ENCODE measurements around the gene ARHGDIB. TPM values are rescaled to one million over a fixed set of nuclear protein-coding genes. Genes with fewer than 3 reads are reported as not detected.

The ARHGDIB gene
- total RNA-seq, 1 experiment from 2014 or later, result 4.3 TPM

DNA sequence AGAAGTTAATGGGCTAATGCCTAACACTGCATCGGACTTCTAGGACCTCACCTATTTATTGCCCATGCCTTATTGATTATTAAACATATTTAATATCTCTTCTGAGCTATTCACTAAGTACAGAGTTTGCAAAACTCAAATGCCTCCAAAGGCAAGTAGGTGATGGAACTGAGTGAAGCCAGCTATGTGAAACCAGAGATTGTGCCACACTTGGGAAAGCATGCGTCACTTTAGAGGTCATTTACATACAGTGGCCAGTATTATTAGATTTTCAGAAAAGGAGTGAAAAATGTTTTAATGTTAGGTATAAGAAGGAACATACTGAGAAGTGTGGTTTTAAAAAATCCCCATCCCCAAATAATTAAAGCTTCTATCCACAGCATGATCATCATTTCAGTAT, 39.2 kb upstream of the ARHGDIB start:
- no peaks in the 10 kb centered on the region for H3K9me2 ChIP-seq (ENCODE audit: insufficient read depth)
- no peak overlapping the region for H3K4me2 ChIP-seq (ENCODE audit: low read length)
- H3K4me1 ChIP-seq (ENCODE audit: control insufficient read depth in 1 of 2, insufficient read depth in 2 of 2, low read length in 2 of 2), result no peaks in the 10 kb centered on the region
- H3K79me2 ChIP-seq (ENCODE audit: insufficient read depth, low read length), result no peaks in the 10 kb centered on the region
- H3K9ac ChIP-seq (ENCODE audit: low read length), result no peak overlapping the region
- ChIA-PET RAD21 (ENCODE audit: low non-redundant PET in 1 of 2, low total read pairs in 2 of 2, uncharacterized antibody in 2 of 2, unreplicated experiment in 2 of 2) (no interaction called here), CTCF (no interaction called here), POLR2A (interaction anchor here (1.7 kb wide), 1 partner anchor 197 kb away, joined by 4 read pairs; the partner anchor contains the start of genes C12orf60 and WBP11)
- H3K27ac ChIP-seq (ENCODE audit: low read depth, low read length), result no peak overlapping the region
- H2AFZ ChIP-seq (ENCODE audit: low read depth, low read length, poor library complexity, severe bottlenecking), result no peak overlapping the region
- BruUV-seq (replicated peaks), result no TSS peak
- intact Hi-C loops (cut with micrococcal nuclease), result no loop called here
- H3K27me3 ChIP-seq (ENCODE audit: insufficient read depth, low read length), result peaks cover 54% of the 10 kb centered on the region
- H3K36me3 ChIP-seq (ENCODE audit: control insufficient read depth in 1 of 2, insufficient read depth in 2 of 2, low read length in 2 of 2), result no peaks in the 10 kb centered on the region
- no peak for DNase-seq (ENCODE audit: low read depth, low spot score)
- TF ChIP-seq RAD21 (IDR thresholded peaks at IDR 0.05; ENCODE audit: low read depth), result no peak
- TF ChIP-seq, protein P1, sequence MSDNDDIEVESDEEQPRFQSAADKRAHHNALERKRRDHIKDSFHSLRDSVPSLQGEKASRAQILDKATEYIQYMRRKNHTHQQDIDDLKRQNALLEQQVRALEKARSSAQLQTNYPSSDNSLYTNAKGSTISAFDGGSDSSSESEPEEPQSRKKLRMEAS (IDR thresholded peaks at IDR 0.05), result no peak
- no peak for TF ChIP-seq TCF7L2 (IDR thresholded peaks at IDR 0.05; ENCODE audit: borderline replicate concordance, extremely low read depth, insufficient read depth, insufficient read length)
- H3K4me3 ChIP-seq (replicated peaks in 1 of 2; ENCODE audit: low read depth in 1 of 2, low read length in 2 of 2), result no peak overlapping the region
- no peaks in the 10 kb centered on the region for H4K20me1 ChIP-seq (ENCODE audit: insufficient read depth)
- no peak for ATAC-seq
- no peaks in the 10 kb centered on the region for H3K9me3 ChIP-seq (ENCODE audit: control insufficient read depth in 1 of 2, insufficient read depth in 1 of 2, low read depth in 1 of 2, low read length in 2 of 2)

DNA sequence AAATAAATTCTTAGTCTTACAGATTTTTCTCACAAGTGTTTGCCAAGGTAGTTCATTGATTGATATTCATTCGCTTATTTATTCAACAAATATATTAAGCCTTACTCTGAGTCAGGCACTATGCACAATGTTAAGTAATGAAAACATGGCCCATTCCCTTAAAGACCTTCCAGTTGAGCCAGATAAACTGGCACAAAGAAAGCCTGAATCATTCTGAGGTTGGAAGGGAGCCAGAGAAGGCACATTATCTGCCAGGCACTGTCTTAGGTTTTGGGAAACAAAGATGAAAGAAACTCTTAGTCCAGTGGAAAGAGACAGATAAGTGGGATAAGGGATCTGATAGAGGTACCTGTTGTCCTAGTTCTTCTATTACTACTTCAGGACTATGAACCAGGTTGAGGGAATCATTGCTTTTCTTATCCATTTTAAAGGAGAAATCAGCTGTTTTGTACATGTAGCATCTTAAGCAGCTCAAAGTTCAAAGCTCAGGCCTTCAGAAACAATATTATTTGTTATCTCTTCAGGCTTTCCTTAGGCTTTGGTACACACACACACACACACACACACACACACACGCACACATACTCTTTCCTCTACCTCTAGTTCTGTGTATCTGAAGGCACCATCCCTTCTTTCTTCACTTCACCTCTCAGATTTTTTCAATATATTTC, 38.4 kb upstream of the ARHGDIB start:
- H3K9ac ChIP-seq (ENCODE audit: low read length), result no peak overlapping the region
- no peaks in the 10 kb centered on the region for H3K4me1 ChIP-seq (ENCODE audit: control insufficient read depth in 1 of 2, insufficient read depth in 2 of 2, low read length in 2 of 2)
- H4K20me1 ChIP-seq (ENCODE audit: insufficient read depth), result no peaks in the 10 kb centered on the region
- no peaks in the 10 kb centered on the region for H3K36me3 ChIP-seq (ENCODE audit: control insufficient read depth in 1 of 2, insufficient read depth in 2 of 2, low read length in 2 of 2)
- no peaks in the 10 kb centered on the region for H3K9me2 ChIP-seq (ENCODE audit: insufficient read depth)
- H3K27me3 ChIP-seq (ENCODE audit: insufficient read depth, low read length), result peaks cover 47% of the 10 kb centered on the region
- ChIA-PET RAD21 (ENCODE audit: low non-redundant PET in 1 of 2, low total read pairs in 2 of 2, uncharacterized antibody in 2 of 2, unreplicated experiment in 2 of 2) (no interaction called here), CTCF (interaction anchor here (0.6 kb wide), 1 partner anchor 528 kb away, joined by 4 read pairs; no protein-coding TSS in a partner anchor), POLR2A (interaction anchor here (1.7 kb wide), 1 partner anchor 196 kb away, joined by 4 read pairs; the partner anchor contains the start of genes C12orf60 and WBP11)
- no peak overlapping the region for H2AFZ ChIP-seq (ENCODE audit: low read depth, low read length, poor library complexity, severe bottlenecking)
- BruUV-seq (replicated peaks), result no TSS peak
- H3K79me2 ChIP-seq (ENCODE audit: insufficient read depth, low read length), result no peaks in the 10 kb centered on the region
- H3K4me3 ChIP-seq (replicated peaks in 1 of 2; ENCODE audit: low read depth in 1 of 2, low read length in 2 of 2), result no peak overlapping the region
- H3K9me3 ChIP-seq (ENCODE audit: control insufficient read depth in 1 of 2, insufficient read depth in 1 of 2, low read depth in 1 of 2, low read length in 2 of 2), result no peaks in the 10 kb centered on the region
- no peak for DNase-seq (ENCODE audit: low read depth, low spot score)
- no peak overlapping the region for H3K27ac ChIP-seq (ENCODE audit: low read depth, low read length)
- no peak for ATAC-seq
- no peak overlapping the region for H3K4me2 ChIP-seq (ENCODE audit: low read length)
- intact Hi-C loops (cut with micrococcal nuclease), result loop anchor here (10.0 kb wide), 1 partner anchor 815 kb away; no protein-coding TSS in a partner anchor
- TF ChIP-seq, protein P2, sequence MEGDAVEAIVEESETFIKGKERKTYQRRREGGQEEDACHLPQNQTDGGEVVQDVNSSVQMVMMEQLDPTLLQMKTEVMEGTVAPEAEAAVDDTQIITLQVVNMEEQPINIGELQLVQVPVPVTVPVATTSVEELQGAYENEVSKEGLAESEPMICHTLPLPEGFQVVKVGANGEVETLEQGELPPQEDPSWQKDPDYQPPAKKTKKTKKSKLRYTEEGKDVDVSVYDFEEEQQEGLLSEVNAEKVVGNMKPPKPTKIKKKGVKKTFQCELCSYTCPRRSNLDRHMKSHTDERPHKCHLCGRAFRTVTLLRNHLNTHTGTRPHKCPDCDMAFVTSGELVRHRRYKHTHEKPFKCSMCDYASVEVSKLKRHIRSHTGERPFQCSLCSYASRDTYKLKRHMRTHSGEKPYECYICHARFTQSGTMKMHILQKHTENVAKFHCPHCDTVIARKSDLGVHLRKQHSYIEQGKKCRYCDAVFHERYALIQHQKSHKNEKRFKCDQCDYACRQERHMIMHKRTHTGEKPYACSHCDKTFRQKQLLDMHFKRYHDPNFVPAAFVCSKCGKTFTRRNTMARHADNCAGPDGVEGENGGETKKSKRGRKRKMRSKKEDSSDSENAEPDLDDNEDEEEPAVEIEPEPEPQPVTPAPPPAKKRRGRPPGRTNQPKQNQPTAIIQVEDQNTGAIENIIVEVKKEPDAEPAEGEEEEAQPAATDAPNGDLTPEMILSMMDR (IDR thresholded peaks at IDR 0.05 in 2 of 3, conservative IDR thresholded peaks at IDR 0.05 in 1 of 3; ENCODE audit: borderline replicate concordance in 1 of 3, insufficient read depth in 1 of 3, low read depth in 2 of 3, low read length in 2 of 3), result no peak
- TF ChIP-seq EZH2 (IDR thresholded peaks at IDR 0.05), result no peak
- no peak for TF ChIP-seq EGR1 (IDR thresholded peaks at IDR 0.05; ENCODE audit: low read depth)
- TF ChIP-seq, protein P3, sequence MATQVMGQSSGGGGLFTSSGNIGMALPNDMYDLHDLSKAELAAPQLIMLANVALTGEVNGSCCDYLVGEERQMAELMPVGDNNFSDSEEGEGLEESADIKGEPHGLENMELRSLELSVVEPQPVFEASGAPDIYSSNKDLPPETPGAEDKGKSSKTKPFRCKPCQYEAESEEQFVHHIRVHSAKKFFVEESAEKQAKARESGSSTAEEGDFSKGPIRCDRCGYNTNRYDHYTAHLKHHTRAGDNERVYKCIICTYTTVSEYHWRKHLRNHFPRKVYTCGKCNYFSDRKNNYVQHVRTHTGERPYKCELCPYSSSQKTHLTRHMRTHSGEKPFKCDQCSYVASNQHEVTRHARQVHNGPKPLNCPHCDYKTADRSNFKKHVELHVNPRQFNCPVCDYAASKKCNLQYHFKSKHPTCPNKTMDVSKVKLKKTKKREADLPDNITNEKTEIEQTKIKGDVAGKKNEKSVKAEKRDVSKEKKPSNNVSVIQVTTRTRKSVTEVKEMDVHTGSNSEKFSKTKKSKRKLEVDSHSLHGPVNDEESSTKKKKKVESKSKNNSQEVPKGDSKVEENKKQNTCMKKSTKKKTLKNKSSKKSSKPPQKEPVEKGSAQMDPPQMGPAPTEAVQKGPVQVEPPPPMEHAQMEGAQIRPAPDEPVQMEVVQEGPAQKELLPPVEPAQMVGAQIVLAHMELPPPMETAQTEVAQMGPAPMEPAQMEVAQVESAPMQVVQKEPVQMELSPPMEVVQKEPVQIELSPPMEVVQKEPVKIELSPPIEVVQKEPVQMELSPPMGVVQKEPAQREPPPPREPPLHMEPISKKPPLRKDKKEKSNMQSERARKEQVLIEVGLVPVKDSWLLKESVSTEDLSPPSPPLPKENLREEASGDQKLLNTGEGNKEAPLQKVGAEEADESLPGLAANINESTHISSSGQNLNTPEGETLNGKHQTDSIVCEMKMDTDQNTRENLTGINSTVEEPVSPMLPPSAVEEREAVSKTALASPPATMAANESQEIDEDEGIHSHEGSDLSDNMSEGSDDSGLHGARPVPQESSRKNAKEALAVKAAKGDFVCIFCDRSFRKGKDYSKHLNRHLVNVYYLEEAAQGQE (IDR thresholded peaks at IDR 0.05; ENCODE audit: low read depth), result no peak
- TF ChIP-seq, protein P4, sequence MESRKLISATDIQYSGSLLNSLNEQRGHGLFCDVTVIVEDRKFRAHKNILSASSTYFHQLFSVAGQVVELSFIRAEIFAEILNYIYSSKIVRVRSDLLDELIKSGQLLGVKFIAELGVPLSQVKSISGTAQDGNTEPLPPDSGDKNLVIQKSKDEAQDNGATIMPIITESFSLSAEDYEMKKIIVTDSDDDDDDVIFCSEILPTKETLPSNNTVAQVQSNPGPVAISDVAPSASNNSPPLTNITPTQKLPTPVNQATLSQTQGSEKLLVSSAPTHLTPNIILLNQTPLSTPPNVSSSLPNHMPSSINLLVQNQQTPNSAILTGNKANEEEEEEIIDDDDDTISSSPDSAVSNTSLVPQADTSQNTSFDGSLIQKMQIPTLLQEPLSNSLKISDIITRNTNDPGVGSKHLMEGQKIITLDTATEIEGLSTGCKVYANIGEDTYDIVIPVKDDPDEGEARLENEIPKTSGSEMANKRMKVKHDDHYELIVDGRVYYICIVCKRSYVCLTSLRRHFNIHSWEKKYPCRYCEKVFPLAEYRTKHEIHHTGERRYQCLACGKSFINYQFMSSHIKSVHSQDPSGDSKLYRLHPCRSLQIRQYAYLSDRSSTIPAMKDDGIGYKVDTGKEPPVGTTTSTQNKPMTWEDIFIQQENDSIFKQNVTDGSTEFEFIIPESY (IDR thresholded peaks at IDR 0.05; ENCODE audit: extremely low read depth, insufficient replicate concordance, low read length), result no peak
- no peak for TF ChIP-seq SRF (IDR thresholded peaks at IDR 0.05; ENCODE audit: low read depth)
- no peak for TF ChIP-seq EZH2phosphoT487 (IDR thresholded peaks at IDR 0.05; ENCODE audit: borderline replicate concordance)
